LNCAP (cell line): ENCODE measurements around the gene VPS35L.

Experiments
- TF ChIP-seq, protein P1 (sequence below): fragments of 450-650 bp; IDR thresholded peaks from 2 replicates; pipeline ENCODE4 v1.5.1; 2017; ENCODE audit warnings: mild to moderate bottlenecking

The VPS35L gene

DNA sequence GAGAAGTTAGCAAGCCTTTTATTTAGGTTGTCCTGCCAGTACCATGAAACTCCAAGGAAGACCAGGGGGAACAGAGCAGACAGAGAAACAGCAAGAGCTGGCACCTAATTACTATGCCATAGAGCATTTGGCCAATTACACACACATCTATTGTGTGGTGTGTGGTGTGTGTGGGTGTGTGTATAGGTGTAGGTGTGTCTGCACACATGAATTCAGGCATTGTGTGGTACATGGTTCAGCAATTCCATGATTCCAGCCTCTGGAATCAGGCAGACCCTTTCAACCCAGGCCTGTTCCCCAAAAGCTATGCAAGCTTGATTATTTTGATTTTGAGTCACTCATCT lies 188.3 kb downstream of the VPS35L start:
- TF ChIP-seq, protein P1, sequence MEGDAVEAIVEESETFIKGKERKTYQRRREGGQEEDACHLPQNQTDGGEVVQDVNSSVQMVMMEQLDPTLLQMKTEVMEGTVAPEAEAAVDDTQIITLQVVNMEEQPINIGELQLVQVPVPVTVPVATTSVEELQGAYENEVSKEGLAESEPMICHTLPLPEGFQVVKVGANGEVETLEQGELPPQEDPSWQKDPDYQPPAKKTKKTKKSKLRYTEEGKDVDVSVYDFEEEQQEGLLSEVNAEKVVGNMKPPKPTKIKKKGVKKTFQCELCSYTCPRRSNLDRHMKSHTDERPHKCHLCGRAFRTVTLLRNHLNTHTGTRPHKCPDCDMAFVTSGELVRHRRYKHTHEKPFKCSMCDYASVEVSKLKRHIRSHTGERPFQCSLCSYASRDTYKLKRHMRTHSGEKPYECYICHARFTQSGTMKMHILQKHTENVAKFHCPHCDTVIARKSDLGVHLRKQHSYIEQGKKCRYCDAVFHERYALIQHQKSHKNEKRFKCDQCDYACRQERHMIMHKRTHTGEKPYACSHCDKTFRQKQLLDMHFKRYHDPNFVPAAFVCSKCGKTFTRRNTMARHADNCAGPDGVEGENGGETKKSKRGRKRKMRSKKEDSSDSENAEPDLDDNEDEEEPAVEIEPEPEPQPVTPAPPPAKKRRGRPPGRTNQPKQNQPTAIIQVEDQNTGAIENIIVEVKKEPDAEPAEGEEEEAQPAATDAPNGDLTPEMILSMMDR = no peak

DNA sequence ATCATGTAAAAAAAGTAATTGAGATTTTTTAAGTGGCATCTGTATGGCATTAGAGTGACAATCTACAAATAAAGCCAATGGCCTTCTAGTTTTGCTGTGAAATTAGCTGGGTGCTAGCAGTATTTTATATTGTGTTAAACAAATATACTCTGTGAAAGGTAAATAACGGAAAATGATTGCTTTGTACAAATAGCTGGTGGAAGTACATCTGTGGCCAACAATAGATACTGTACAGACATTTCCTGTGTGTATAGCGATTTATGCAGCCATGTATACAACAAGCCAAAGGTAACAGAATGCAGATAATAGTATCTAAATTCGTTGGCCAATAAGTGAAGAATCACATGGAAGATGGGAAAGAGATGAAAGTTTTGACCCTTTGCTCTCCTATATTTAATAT lies 189.2 kb downstream of the VPS35L start:
- TF ChIP-seq, protein P1 = no peak

DNA sequence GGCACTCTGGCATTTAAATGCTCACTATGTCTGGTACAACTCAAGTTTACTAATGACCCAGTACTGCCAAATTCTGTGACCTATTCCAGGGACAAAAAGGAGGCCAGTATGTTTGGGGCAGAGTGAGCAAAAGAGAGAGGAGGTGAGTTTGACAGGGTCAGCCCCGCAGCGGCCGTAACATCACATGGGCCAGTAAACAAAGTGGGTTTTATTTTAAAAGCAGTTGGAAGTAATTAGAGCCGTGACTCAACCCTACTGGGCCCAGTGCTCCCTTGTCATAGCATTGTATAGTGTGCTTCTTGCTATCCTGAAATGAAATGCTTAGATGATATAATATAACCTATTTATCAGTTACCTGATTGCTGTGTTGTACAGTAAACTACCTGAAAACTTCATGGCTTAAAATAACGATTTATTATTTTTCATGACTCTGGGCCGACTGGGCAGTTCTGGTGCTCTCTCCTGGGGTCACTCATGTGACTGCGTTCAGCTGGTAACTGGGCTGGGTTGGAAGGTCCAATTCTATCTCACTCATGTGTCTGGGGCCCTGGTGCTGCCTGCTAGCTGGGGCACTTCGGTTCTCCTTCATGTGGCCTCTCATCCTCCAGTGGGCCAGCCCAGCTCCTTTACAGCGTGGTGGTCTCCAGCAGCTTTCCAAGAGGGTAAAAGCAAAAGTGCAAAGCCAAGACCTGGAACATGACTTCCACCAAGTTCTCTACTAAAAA lies 189.9 kb downstream of the VPS35L start:
- TF ChIP-seq, protein P1 = no peak

DNA sequence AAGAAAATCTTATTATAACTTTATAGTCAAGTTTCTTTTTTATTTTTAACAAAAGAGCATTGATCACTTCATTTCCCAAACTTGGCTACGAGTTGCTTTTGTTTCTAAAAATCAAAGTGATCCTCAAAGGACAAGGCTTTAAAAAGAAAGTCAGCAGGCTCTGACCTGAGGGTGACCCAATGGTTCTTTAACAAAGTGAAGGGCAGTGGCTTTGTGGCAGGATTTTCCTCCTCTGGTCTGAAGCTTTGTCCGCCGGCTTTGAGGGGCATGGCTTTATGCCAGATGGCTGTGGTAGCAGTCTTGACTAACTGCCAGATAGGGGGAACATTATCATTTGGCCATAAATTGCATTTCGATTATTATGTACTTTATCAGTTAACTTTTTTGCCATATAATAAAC lies 191.1 kb downstream of the VPS35L start:
- TF ChIP-seq, protein P1 = no peak

GRCh38 chr16:19748389-19749168 lies 193.1 kb downstream of the VPS35L start:
- TF ChIP-seq, protein P1 = no peak

DNA sequence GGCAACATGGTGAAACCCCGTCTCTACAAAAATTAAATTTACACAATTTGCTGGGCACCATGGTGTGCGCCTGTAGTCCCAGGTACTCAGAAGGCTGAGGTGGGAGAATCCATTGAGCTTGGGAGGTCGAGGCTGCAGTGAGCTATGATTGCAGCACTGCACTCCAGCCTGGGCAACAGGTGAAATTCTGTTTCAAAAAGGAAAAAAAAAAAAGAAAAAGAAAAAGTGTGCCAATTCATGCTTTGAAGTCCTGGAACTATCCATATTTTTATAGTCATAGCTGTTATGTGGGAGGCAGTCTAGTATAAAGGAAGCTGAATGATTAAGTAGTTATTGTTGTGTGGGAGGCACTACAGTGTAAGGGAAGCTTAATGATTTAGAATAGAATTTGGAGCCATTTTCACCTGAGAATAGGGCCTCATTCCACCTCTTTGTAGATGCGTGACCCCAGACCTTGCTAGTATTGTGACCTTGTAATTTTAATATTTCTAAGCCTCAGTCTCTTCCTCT lies 194.1 kb downstream of the VPS35L start:
- TF ChIP-seq, protein P1 = no peak
